Amniotic epithelial cell (primary cell): ENCODE data around the gene ACBD6.
"Not testable (repeated sequence)": the region's sequence is repeated elsewhere in the genome, so short reads cannot be mapped to it uniquely, and the experiment has no call there.

Experiments
- DNase-seq: peaks from one replicate; pipeline ENCODE4 v3.0.0-alpha.2; 2010; ENCODE audit warnings: low read depth

ACBD6 gene

GRCh38 chr1:180489313-180489712 lies 13.1 kb downstream of the ACBD6 start:
- DNase-seq, result no peak

- no peak for DNase-seq
Observed at GRCh38 chr1:180488661-180489060, 13.7 kb downstream of the ACBD6 start.

GRCh38 chr1:180486092-180486491 lies 16.3 kb downstream of the ACBD6 start:
- no peak for DNase-seq

GRCh38 chr1:180484490-180484889 lies 17.9 kb downstream of the ACBD6 start:
- no peak for DNase-seq

DNA sequence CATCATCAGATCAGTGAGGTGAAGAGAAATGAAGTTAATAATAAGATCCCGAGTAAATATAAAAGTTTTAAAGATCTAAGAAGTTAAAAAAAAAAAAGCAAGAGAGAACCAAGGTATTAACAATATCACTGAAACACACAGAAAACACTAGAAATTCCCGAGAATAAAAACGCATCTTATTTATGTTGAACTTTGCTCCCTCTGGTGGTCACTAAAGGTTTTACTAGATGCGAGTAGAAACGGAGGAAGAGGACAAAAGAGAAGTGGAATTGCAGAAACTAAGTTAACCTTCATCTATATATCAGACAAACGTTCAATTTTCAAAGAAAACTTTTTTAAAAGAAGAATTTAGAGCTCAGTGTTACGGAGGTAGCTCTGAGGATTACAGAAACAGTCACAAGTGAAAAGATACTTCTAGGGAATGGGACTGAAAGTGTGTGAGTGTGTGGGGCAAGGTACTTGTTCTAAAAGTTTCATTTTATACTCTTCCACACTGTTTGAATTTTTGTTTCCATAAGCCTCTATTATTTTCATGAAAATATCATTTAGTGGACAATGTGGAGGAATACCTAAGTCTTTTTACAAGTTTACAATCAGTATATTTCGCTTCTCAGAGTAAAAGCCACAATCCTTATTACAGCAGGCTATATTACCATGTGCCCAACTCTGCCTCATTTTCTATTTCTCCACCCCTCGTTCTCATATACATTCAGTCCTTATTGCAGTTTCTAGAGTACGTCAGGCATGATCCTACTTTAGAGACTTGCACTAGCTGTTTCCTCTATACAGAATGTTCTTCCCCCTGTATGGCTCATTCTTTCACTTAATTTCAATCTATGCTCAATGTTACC lies 19.7 kb downstream of the ACBD6 start:
- peak; percentile 52 for DNase-seq

GRCh38 chr1:180470031-180470430 lies 32.3 kb downstream of the ACBD6 start:
- DNase-seq, result no peak

- DNase-seq, result no peak
Observed at GRCh38 chr1:180468311-180468710, 34.1 kb downstream of the ACBD6 start.

DNA sequence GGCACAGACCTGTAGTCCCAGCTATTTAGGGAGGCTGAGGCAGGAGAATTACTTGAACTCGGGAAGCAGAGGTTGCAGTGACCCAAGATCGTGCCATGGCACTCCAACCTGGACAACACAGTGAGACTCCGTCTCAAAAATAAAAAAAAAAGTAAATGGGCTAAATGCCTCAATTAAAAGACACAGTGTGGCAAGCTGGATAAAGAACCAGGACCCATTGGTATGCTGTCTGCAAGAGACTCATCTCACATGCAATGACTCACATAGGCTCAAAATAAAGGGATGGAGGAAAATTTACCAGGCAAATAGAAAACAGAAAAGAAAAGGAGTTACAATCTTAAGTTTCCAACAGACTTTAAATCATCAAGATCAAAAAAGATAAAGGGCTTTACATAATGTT lies 40.3 kb downstream of the ACBD6 start:
- peak; percentile 37 for DNase-seq

DNA sequence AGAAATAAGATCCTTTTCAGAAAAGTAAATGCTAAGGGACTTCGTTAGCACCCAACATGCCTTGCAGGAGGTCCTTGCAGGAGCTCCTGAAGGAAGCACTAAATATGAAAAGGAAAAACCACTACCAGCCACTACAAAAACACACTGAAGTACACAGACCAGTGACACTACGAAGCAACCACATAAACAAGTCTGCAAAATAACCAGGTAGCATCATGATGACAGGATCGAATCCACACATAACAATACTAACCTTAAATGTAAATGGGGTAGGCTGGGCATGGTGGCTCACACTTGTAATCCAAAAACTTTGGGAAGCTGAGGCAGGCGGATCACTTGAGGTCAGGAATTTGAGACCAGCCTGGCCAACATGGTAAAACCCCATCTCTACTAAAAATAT lies 40.7 kb downstream of the ACBD6 start:
- not testable (repeated sequence) for DNase-seq

- DNase-seq, result no peak
Observed at GRCh38 chr1:180458807-180459206, 43.6 kb downstream of the ACBD6 start.

- DNase-seq, result no peak
Observed at GRCh38 chr1:180456191-180456590, 46.2 kb downstream of the ACBD6 start.

DNA sequence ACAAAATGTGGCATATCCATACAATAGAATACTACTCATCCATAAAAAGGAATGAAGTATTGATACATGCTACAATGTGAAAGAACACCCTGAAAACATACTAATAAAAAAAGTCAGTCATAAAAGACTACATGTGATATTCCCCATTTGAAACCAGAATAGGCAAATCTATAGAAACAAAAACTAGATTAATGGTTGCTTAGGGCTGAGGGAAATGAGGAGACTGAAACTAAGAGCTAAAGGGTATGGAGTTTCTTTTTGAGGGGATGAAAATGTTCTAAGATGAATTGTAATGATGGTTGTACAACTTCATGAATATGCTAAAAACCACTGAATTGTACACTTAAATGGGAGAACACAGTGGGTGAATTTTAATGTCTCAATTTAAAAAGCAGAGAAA lies 50.9 kb downstream of the ACBD6 start:
- no peak for DNase-seq

GRCh38 chr1:180444522-180444921 lies 57.9 kb downstream of the ACBD6 start:
- DNase-seq, result no peak

- no peak for DNase-seq
Observed at GRCh38 chr1:180440335-180440734, 62.0 kb downstream of the ACBD6 start.

- no peak for DNase-seq
Observed at GRCh38 chr1:180435566-180435965, 66.8 kb downstream of the ACBD6 start.

DNA sequence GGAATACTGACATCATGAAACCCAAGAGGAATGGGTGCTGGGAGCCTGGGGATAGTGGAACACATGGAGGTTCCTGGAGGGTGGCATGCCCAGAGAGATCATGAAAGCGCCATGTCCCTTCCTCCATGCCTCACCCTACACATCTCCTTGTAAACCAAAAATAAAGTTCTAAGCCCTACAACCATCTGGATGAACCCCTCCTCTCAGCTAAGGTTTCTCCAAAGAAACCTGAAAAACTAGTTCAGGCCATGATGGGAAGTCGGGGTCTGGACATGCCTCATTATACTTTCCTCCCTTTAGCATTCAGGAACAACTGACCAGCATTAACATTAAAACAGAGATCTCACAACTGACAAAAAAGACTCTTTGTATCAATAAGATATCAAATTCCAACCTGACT lies 68.5 kb downstream of the ACBD6 start:
- no peak for DNase-seq

DNA sequence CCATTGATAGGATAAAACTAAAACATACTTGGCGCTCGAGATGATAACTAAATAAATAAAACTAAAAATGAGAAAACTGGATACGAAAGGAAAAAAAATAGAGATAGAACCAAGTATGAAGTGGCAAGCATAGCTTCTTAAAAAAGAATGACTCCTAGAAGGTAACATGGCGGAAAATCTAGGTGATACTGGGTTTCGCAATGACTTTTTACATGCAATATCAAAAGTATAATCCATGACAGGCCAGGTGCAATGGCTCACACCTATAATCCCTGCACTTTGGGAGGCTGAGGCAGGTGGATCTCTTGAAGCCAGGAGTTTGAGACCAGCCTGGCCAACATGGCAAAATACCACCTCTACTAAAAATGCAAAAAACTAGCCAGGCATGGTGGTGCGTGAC lies 70.7 kb downstream of the ACBD6 start:
- DNase-seq, result no peak

- DNase-seq, result no peak
Observed at GRCh38 chr1:180428782-180429695, 73.3 kb downstream of the ACBD6 start.

DNA sequence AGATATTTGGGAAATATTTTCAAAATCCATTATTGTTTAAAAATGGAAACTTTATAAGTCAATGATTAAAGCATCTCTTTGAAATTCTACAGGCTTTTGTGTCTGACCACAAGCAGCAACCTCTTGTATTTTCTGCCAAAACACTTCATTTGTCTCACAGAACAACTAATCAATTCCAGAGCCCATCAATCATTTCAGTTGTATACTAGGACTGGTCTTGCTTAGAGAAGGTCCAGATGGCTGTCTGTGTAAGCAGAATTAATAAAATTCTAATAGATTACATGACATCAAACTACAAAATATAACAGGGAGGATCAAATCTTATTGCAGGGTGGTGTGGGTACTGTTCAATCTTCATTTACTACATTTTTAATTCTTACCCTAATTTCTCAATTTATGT lies 76.4 kb downstream of the ACBD6 start:
- no peak for DNase-seq

DNA sequence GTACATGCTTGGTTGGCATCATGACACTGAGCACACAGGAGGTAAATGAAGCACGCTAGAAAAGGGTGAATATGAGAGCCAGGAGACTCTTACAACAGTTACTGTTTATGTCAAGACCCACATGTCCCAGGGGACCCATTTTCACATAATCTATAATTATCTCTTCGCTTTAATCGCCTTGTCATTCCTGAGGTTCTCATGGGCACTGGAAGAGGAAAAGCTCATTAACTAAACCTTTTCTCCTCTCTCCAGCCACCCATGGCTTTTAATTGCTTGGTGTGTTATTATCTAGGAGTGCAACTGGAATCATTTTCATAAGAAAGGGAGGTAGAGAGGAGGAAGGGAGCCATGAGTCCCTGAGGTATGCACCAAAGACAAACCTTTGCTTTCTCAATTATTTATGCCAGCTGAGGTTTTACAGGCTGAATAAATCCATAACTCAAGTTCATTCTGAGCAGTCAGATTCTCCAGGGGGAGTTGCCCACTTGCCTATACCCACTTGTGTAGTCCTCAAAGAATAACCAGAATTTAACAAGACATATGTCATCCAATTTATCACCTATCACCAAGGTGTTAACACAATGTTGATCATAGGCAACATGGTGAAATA lies 77.4 kb downstream of the ACBD6 start:
- no peak for DNase-seq

DNA sequence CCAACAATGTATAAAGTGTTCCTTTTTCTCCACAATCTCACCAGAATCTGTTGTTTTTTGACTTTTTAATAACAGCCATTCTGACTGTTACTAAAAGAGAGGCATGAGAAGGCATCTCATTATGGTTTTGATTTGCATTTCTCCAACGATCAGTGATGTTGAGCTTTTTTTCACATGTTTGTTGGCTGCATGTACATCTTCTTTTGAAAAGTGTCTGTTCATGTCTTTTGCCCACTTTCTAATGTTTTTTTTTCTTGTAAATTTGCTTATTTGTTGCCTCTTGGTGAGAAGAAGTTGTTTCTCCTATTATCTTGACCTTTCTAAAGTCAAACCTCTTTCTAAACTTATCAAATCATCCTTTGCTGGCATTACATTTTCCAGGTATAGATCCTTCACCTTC lies 80.8 kb downstream of the ACBD6 start:
- DNase-seq, result no peak

DNA sequence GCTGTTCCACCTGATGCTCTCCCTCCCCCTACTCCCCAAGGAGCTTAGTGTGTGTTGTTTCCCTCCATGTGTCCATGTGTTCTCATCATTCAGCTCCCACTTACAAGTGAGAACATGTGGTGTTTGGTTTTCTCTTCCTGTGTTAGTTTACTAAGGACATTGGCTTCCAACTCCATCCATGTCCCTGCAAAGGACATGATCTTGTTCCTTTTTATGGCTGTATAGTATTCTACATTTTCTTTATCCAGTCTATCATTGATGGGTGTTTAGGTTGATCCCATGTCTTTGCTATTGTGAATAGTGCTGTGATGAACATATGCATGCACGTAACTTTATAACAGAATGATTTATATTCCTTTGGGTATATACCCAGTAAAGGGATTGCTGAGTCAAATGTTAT lies 81.2 kb downstream of the ACBD6 start:
- not testable (repeated sequence) for DNase-seq
